Hematopoietic multipotent progenitor cell treated with erythropoietin and hydrocortisone succinate and interleukin-3 and kit ligand, for 17 days (in vitro differentiated cells): ENCODE data around the gene MTTP.

Experiments
- DNase-seq: peaks from one replicate; pipeline ENCODE4 v3.0.0-alpha.2; 2015; ENCODE audit warnings: low spot score

Gene MTTP

GRCh38 chr4:99670409-99671073, 95.9 kb downstream of the MTTP start:
- DNase-seq = no peak
